ENCODE results near the gene ATP5MG. TPM values are rescaled to one million over a fixed set of nuclear protein-coding genes. Genes with fewer than 3 reads are reported as not detected.

ATP5MG gene
- total RNA-seq, 1 experiment from 2014 or later = 334 TPM

- intact Hi-C loops (cut with micrococcal nuclease; ENCODE audit: unreplicated experiment) = loop anchor here (5.0 kb wide), 1 partner anchor 49 kb away; no protein-coding TSS in a partner anchor
- CTCF ChIA-PET = no interaction called here
- Histone ChIP-seq H3K4me3 (ENCODE audit: low read depth, low read length, poor library complexity, severe bottlenecking) (peak overlapping the region; percentile 93), H3K9me3 (ENCODE audit: low read depth, low read length, poor library complexity, severe bottlenecking) (no peaks in the 10 kb centered on the region), H3K27me3 (replicated peaks; ENCODE audit: insufficient read depth, low read depth, low read length, poor library complexity) (no peaks in the 10 kb centered on the region), H3K4me1 (ENCODE audit: insufficient read depth, low read length, poor library complexity, severe bottlenecking) (peaks cover 56% of the 10 kb centered on the region), H3K36me3 (ENCODE audit: insufficient read depth, low read length, poor library complexity, severe bottlenecking) (peaks cover 17% of the 10 kb centered on the region), H3K27ac (ENCODE audit: low read depth, low read length, poor library complexity, severe bottlenecking) (peak overlapping the region; percentile 82)
- TF ChIP-seq EZH2 (IDR thresholded peaks at IDR 0.05; ENCODE audit: borderline replicate concordance, low read depth, low read length, poor library complexity, severe bottlenecking) = no peak
- TF ChIP-seq, protein P1, sequence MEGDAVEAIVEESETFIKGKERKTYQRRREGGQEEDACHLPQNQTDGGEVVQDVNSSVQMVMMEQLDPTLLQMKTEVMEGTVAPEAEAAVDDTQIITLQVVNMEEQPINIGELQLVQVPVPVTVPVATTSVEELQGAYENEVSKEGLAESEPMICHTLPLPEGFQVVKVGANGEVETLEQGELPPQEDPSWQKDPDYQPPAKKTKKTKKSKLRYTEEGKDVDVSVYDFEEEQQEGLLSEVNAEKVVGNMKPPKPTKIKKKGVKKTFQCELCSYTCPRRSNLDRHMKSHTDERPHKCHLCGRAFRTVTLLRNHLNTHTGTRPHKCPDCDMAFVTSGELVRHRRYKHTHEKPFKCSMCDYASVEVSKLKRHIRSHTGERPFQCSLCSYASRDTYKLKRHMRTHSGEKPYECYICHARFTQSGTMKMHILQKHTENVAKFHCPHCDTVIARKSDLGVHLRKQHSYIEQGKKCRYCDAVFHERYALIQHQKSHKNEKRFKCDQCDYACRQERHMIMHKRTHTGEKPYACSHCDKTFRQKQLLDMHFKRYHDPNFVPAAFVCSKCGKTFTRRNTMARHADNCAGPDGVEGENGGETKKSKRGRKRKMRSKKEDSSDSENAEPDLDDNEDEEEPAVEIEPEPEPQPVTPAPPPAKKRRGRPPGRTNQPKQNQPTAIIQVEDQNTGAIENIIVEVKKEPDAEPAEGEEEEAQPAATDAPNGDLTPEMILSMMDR (conservative IDR thresholded peaks at IDR 0.05; ENCODE audit: low read depth, low read length) = no peak
- BruUV-seq (replicated peaks) = TSS peak; percentile 19
- POLR2A ChIA-PET (ENCODE audit: low non-redundant PET) = interaction anchor here (0.5 kb wide), 1 partner anchor 105 kb away, joined by 7 read pairs; no protein-coding TSS in a partner anchor
- DNase-seq (ENCODE audit: low spot score) = peak; percentile 78
These were observed 37.0 kb downstream of the ATP5MG start for GRCh38 chr11:118438314-118438931.

DNA sequence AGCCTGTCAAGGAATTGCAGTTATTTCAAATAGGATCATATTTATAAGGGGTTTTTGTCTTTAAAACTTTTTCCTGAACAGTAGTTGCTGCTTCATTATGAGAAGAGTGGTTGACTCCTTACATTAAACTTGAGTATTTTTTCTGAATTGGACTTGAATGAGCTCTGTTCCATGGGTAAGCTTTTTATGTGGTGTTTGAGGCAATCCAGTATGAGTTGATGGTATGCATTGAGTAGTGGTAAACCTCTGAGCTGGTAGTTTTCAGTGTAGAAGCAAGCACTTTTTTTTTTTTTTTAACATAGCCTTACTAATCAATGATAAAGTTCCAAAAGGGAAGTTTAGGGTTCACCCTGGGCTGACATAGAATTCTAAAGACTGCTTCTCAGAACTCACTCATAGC is 38.2 kb downstream of the ATP5MG start:
- ChIA-PET CTCF (no interaction called here), POLR2A (ENCODE audit: low non-redundant PET) (no interaction called here)
- Histone ChIP-seq H3K4me3 (ENCODE audit: low read depth, low read length, poor library complexity, severe bottlenecking) (no peak overlapping the region), H3K27ac (ENCODE audit: low read depth, low read length, poor library complexity, severe bottlenecking) (no peak overlapping the region), H3K9me3 (ENCODE audit: low read depth, low read length, poor library complexity, severe bottlenecking) (no peaks in the 10 kb centered on the region), H3K36me3 (ENCODE audit: insufficient read depth, low read length, poor library complexity, severe bottlenecking) (peaks cover 17% of the 10 kb centered on the region), H3K4me1 (ENCODE audit: insufficient read depth, low read length, poor library complexity, severe bottlenecking) (peaks cover 46% of the 10 kb centered on the region), H3K27me3 (replicated peaks; ENCODE audit: insufficient read depth, low read depth, low read length, poor library complexity) (no peaks in the 10 kb centered on the region)
- DNase-seq (ENCODE audit: low spot score) = no peak
- BruUV-seq (replicated peaks) = no TSS peak
- no peak for TF ChIP-seq EZH2 (IDR thresholded peaks at IDR 0.05; ENCODE audit: borderline replicate concordance, low read depth, low read length, poor library complexity, severe bottlenecking)
- TF ChIP-seq, protein P1 (conservative IDR thresholded peaks at IDR 0.05; ENCODE audit: low read depth, low read length) = no peak
- intact Hi-C loops (cut with micrococcal nuclease; ENCODE audit: unreplicated experiment) = loop anchor here (5.0 kb wide), 1 partner anchor 48 kb away; no protein-coding TSS in a partner anchor

DNA sequence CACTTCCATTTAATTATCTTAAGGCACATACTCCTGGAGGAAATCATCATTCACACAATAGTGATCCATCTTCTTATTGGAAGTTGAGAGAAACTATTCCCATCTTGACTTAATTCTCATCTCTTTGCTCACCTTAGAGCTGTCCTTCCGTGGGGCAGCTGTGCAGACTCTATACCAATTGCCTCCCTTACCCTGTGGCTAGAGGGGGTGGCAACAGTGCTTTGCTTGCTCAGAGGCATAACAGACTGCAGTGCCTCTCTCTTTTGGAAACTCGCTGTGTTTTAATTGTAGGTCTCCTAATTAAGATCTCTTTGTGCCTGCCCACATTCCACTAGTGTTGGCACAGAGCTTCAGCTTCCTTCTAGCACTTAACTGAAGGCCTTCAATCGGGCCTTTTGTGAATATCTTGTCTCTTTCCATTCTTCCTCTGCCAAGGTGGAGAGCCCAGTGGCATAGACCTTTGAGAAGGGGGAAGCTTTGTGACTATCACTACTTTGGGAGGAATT is 40.4 kb downstream of the ATP5MG start:
- CTCF ChIA-PET = no interaction called here
- DNase-seq (ENCODE audit: low spot score) = no peak
- no TSS peak for BruUV-seq (replicated peaks)
- H3K4me1 ChIP-seq (ENCODE audit: insufficient read depth, low read length, poor library complexity, severe bottlenecking) = peaks cover 43% of the 10 kb centered on the region
- no peaks in the 10 kb centered on the region for H3K9me3 ChIP-seq (ENCODE audit: low read depth, low read length, poor library complexity, severe bottlenecking)
- intact Hi-C loops (cut with micrococcal nuclease; ENCODE audit: unreplicated experiment) = no loop called here
- no peak overlapping the region for H3K4me3 ChIP-seq (ENCODE audit: low read depth, low read length, poor library complexity, severe bottlenecking)
- H3K27ac ChIP-seq (ENCODE audit: low read depth, low read length, poor library complexity, severe bottlenecking) = no peak overlapping the region
- POLR2A ChIA-PET (ENCODE audit: low non-redundant PET) = interaction anchor here (0.6 kb wide), 1 partner anchor 247 kb away, joined by 3 read pairs; no protein-coding TSS in a partner anchor
- H3K36me3 ChIP-seq (ENCODE audit: insufficient read depth, low read length, poor library complexity, severe bottlenecking) = peaks cover 17% of the 10 kb centered on the region
- TF ChIP-seq, protein P1 (conservative IDR thresholded peaks at IDR 0.05; ENCODE audit: low read depth, low read length) = no peak
- TF ChIP-seq EZH2 (IDR thresholded peaks at IDR 0.05; ENCODE audit: borderline replicate concordance, low read depth, low read length, poor library complexity, severe bottlenecking) = no peak
- no peaks in the 10 kb centered on the region for H3K27me3 ChIP-seq (replicated peaks; ENCODE audit: insufficient read depth, low read depth, low read length, poor library complexity)
